G401 (cell line): ENCODE data around the gene CELF5. TPM values are rescaled to one million over a fixed set of nuclear protein-coding genes. Genes with fewer than 3 reads are reported as not detected.
A peak's percentile ranks its signal among the peaks of the same experiment; 100 is the strongest.
"Not testable (repeated sequence)": the region's sequence is repeated elsewhere in the genome, so short reads cannot be mapped to it uniquely, and the experiment has no call there.

Source experiments
- DNase-seq: peaks from one replicate; pipeline ENCODE4 v3.0.0-alpha.2; 2015; ENCODE audit warnings: low spot score
- in situ Hi-C: cut with HindIII; loops from 2 replicates; pipeline ENCODE4 v1.10.0; 2016; ENCODE audit warnings: low sequenced_read_pairs, mixed read lengths
- total RNA-seq: library from RNA; depleted of rRNA; stranded (reverse); fragments of >200 nt; shearing (Covaris generic); gene quantifications from 2 replicates; pipeline ENCODE4 v1.2.3, GENCODE V29; 2014

CELF5 gene
- total RNA-seq, 1 experiment from 2014 or later, result 1.5 TPM

DNA sequence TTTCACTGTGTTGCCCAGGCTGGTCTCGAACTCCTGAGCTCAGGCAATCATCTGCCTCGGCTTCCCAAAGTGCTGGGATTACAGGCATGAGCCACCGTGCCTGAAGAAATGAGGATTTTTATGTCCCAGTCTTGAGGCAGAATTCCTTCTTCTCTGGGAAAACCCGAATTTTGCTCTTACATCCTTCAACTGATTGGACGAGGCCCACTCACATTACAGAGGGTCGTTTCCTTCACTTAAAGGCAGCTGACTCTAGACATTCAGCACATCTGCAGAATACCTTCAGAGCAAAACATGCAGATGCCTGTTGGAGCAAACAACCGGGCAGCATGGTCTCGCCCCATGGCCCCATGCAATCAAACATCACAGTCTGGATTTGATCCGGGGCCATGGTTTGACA is 105.6 kb downstream of the CELF5 start:
- no peak for DNase-seq
- in situ Hi-C loops, result no loop called here

DNA sequence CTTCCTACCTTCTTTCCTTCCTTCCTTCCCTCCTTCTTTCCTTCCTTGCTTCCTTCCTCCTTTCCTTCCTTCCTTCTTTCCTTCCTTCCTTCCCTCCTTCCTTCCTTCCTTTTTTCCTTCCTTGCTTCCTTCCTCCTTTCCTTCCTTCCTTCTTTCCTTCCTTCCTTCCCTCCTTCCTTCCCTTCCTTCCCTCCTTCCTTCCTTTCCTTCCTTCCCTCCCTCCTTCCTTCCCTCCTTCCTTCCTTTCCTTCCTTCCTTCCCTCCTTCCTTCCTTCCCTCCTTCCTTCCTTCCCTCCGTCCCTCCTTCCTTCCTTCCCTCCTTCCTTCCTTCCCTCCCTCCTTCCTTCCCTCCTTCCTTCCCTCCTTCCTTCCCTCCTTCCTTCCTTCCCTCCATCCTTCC is 107.8 kb downstream of the CELF5 start:
- in situ Hi-C loops, DNase-seq: not testable (repeated sequence)

DNA sequence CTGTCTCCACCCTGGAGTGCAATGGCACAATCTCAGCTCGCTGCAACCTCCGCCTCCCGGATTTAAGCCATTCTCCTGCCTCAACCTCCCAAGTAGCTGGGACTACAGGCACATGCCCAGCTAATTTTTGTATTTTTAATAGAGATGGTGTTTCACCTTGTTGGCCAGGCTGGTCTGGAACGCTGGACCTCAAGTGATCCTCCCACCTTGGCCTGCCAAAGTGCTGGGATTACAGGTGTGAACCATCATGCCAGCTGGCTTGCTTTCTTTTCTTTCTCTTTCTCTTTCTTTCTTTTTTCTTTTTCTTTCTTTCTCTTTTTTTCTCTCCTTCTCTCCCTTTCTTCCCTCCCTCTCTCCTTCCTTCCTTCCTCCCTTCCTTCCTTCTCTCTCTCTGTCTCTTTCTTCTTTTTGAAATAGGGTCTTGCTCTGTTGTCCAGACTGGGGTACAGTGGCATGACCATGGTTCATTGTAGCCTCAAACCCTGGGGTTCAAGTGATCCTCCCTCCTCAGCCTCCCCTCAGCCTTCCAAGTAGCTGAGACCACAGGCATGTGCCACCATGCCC is 108.6 kb downstream of the CELF5 start:
- DNase-seq, result no peak
- in situ Hi-C loops, result no loop called here

DNA sequence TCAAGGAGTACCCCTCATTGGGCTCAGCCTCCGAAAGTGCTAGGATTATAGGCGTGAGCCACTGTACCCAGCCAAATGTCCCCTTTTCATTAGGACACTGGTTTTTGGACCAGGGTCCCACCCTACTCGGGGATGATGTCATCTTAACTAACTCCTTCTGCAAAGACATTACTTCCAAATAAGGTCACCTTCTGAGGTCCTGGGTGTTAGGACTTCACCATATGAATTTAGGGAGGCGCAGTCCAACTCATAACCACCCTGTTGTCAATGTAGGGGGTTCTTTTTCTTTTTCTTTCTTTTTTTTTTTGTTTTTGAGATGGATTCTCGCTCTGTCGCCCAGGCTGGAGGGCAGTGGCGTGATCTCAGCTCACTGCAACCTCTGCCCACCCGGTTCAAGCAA is 109.2 kb downstream of the CELF5 start:
- in situ Hi-C loops, result no loop called here

DNA sequence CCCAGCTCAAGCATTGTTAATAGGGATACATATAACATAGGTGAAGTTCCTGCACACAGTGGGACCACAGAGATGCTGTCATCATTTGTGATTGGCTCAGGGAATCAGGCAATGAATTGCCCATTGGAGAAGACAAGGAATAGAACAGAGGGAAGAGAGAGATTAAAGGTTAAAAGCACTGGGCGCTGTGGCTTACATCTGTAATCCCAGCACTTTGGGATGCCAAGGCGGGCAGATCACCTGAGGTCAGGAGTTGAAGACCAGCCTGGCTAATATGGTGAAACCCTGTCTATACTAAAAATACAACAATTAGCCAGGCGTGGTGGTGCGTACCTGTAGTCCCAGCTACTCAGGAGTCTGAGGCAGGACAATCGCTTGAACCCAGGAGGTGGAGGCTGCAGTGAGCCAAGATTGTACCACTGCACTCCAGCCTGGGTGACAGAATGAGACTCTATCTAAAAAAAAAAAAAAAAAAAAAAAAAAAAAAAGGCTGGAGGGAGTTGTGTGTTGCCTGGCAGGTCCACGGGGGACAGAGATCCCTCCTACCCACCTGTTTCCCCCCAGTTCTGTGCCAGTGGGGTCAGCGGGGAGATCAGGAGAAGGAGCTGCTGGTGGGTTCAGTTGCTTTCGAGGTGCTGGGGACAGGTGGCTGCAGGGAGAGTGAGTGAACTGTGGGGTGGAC is 110.4 kb downstream of the CELF5 start:
- in situ Hi-C loops, result not testable (repeated sequence)

More for the DNA sequence above, 109.2 kb downstream of the CELF5 start:
- DNase-seq, result no peak

DNA sequence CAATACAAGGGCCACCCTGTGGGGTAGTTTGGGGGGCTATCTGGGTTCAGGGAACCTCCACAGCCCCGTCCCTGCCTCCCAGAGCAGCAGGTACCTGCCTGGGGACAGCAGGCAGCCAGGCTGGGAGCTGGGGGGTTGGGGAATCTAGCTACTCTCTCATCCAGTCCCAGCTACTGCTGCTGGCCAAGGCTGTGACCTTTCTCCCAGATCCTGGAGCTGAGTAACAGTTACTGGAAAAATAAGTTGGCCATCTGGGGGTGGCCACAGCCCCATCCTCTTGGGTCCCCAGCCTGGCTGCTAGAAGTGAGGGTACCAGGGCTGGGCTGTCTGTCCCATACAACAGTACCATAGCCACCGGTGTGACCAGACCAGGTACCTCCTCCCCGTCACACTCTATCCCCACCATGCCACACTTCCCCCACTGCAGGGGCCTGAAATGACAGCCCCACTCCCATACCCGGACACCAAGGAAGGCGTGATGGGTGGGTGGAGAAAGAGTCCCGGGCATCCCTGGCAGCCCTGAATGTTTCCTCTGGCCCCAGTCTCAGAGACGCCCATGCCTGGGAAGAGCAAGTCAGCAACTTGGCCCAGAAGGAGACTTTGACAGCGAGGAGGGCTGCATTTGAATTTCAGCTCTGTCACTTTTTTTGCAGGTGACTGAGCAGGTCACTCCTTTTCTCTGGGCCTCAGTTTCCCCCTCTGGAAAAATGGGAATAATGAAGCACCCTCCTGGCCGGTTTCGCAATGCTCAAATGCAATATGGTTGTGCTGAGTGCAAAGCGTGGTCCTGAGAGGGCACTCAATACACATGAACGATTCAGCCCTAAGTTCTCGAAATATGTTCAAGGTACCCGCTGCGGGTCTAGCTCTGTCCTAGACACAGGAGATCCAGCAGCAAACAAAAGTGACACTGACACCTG is 111.2 kb downstream of the CELF5 start:
- in situ Hi-C loops, result no loop called here
- DNase-seq, result no peak

More for the DNA sequence above, 110.4 kb downstream of the CELF5 start:
- not testable (repeated sequence) for DNase-seq

DNA sequence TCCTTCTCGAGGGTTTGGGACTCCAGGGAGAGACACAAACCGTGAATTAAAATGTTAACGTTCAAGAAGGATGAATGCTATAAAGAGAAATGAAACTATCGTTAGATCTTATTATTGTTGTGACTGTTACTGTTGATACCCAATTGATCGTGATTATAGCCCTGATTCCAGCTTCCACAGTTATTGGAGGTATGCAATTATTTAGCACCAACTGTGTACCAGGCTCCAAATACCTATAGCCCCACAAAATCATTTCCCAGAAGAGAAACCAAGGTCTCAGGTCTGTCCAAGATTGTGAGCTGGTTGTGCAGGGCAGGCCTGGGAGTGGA is 111.9 kb downstream of the CELF5 start:
- DNase-seq, result no peak
- in situ Hi-C loops, result no loop called here

DNA sequence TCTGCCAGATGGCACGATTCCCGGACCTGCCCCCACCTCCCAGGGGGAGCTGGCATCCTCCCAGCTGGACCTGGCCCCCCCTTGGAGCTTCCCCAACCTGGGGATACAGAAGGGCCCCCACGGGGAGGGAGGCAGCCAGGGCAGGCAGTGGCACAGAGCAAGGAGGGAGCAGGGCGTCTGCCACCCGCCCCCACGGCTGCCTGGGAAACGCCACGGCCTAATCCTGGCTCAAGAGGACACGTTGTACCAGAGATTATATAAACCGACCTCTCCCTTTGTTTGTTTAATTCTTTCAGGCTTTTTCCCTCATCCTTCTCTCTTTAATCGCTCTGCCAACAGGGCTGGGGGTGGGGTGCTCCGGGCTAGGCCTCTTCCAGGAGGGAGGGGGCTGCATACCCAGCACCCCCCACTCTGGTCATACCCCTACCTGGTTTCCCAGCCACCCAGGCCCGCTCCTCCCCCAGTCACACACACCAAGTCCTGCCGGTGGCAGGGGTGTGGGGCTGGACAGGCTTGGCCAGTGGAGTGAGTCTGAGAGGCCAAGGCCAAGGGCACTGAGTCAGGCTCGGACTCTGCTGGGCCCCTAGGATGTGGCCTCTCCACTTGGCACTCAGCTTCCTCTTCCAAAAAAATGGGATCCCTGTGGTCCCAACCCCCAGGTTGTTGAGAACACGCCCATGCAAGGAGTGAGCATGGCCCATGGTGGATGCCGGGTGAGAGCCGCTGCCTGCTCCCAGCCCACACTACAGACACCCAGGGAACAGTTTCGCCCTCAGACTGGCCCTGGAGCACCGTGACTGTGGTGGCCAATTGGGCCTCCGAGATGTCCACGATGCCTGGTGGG is 112.4 kb downstream of the CELF5 start:
- in situ Hi-C loops, result no loop called here
- DNase-seq, result peak; percentile 89

DNA sequence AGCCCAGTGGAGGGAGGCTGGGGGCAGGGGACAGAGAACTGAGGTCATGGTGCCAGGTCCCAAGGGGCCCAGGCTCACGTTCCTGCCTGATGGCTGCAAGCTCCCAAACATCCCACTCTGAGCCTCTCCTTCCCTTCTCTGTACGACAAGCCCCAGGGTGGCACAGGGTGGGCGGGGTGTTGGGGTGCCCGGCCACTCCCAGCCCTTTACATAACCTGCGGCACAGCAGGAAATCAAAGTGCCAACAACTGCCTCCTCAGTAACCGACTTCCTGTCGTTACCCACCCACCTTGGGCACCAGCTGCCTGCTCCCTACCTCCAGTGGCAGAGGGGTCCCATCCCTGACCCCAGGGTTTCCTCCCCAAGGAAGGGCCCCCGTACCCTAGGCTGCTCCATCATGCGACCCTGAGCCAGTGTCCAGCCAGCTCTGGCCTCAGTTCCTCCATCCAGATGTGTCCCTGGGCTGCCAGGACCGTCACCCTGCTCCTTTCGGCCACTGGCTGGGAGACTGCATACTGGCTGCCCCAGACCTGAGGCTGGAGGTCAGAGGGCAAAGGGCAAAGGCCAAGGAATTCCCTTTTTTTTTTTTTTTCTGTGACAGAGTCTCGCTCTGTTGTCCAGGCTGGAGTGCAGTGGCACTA is 114.2 kb downstream of the CELF5 start:
- DNase-seq, result no peak
- in situ Hi-C loops, result no loop called here

DNA sequence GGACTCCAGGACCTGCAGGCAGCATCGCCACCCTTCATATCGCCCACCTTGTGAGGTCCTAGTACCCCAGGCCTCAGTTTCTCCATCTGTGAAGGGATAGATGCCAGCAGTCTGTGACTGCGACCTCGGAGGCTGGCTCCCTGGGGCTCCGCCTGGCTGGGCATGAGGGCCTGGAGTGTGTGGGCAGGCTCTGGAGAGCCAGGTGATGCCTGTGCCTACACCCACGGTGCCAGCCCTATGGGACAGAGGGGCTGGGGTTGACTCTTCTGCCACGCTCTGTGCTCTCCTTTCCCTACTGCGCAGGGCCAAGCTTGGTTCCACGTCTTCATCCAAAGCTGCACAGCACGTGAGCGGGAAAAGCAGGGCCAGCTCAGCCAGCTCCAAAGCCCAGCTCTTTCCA is 115.9 kb downstream of the CELF5 start:
- DNase-seq, result no peak
- in situ Hi-C loops, result no loop called here

DNA sequence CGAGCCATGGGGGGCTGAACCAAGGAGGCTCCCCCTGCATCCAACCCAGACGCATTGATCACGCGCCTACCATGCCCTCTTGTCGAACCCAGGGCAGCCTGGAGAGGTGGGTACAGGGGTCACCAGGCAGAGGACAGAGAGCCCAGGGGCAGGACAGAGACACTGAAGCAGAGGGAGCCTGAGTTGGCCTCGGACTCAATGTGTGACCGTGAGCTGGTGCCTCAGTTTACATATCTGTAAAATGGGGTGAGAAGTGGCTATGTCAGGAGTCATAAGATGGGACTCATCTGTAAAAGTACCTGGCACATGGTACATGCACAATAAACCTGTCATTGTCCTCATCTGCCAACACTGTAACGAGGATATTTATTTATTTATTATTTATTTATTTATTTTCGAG is 117.8 kb downstream of the CELF5 start:
- no peak for DNase-seq
- in situ Hi-C loops, result no loop called here

DNA sequence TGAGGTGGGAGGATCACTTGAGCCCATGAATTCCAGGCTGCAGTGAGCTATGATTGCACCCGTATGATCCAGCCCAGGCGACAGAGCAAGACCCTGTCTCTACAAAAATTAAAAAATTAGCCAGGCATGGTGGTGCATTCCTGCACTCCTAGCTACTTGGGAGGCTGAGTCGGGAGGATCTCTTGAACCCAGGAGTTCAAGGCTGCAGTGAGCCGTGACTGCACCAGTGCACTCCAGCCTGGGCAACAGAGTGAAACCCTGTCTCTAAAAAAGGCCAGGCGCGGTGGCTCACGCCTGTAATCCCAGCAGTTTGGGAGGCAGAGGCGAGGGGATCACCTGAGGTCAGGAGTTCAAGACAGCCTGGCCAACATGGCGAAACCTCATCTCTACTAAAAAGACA is 118.5 kb downstream of the CELF5 start:
- DNase-seq, in situ Hi-C loops: not testable (repeated sequence)

DNA sequence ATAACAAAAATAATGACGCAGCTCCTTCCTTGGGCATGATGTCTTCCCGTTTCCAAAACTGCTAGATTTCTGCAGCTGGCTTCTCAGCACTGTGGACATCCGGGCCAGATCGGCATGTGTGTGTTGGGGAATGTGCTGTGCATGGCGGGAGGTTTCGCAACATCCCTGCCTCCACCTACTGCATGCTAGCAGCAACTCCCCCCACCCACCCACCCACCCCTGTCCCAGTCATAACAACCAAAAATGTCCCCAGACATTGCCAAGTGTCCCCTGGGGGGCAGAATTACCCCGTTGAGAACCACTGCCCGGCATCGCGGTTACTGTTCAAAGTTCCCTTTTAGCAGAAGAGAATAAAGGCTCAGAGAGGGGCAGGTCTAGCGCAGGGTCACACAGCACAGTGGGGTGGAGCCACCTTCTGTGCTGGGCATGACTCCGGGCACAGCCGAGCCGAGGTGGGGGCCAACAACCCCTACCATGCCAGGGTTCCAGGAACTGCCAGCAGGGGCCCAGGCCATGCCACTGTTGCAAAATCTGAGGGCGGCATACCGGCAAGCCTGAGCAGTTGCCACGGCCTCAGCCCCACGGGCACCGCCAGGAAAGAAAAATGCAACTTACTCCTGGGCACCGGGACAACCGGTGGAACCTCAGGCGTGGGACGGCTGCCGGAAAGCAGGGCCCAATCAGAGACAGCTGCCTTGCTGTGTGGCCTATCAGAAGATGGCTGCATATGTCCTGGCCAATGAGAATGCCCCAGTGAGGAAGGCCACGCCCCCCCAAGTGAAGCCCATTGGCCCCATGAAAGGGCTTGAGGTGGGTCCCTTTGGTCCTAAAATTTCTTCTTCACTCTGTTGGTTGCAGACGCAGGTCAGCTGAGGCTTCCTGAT is 119.4 kb downstream of the CELF5 start:
- peak; percentile 93 for DNase-seq
- in situ Hi-C loops, result no loop called here

DNA sequence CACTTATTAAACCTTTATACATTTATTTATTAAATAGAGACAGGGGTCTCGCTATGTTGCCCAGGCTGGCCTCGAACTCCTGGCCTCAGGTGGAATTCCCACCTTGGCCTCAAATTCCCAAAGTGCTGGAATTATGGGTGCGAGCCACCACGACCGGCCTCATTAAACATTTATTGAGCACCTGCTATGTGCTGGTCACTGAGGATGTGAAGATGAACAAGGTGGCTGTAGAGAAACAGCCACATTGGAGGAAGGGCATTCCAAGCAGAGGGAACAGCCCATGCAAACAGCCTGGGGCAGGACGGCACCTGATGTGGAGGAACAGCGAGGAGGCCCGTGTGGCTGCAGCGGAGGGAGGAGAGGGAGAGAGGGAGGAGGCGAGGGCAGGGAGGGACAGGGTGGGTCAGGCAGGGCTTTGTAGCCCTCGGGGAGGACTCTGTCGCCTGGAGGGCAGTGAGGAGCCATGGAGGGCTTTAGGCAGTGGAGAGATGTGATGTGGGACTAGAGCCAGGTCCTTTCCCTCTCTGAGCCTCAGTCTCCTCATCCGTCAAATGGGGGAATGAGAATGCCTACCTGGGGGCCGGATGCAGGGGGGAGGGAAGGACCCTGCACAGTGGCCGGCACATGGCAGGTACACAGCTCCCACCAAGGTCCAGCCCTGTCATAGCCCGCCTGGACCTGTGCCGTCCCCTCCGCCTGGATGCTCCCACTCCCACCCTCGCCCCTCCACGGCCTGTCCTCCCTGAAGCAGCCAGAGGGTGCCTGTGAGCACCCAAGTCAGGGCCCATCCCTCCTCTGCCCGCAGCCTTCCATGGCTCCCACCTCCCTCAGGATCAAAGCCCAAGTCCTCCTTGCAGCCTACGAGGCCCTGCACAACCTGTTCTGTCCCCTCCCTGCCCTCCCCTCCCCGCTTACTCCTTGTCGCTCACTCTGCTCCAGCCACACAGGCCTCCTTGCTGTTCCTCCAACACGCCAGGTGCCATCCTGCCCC is 120.4 kb downstream of the CELF5 start:
- in situ Hi-C loops, result no loop called here
- no peak for DNase-seq

DNA sequence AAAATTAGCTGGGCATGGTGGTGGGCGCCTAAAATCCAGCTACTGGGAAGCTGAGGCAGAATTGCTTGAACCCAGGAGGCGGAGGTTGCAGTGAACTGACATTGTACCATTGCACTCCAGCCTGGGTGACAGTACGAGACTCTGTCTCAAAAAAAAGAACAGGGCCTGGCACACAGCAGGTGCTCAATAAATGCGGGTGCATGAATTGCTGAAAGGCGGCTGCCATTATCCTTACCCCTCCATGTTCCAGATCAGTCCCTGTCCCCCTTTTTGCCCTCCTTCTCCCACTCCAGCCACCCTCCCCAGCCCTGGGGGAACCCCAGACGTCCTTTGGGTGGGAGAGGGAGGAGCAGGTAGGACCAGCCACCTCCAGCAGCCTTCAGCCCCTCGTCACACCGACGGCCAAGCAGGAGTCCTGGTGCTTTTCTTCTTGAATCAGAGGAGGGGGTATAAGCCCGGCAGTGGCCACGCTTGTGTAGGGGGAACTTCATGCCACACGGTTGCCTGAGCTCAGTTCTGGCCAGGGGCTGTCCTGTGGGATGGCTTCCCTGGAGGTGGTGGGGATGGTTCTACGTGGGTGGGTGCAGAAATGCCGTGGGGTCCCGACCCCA is 121.5 kb downstream of the CELF5 start:
- no peak for DNase-seq
- in situ Hi-C loops, result no loop called here
